SK-N-SH (cell line): Measurements from ENCODE around the gene MACROD2.

ENCODE experiments used
- CTCF ChIP-seq: fragments of 200-600 bp; sonication (generic); IDR thresholded peaks from 2 replicates; pipeline ENCODE4 v1.6.1; 2017; ENCODE audit warnings: antibody characterized with exemption, mild to moderate bottlenecking, moderate library complexity
- EP300 ChIP-seq, 2 experiments: IDR thresholded peaks; 2 replicates each; pipeline versions ENCODE4 v1.4.0 to v1.6.1; 2012; ENCODE audit warnings: borderline replicate concordance in 1 of 2, low read depth in 1 of 2, low read length in 1 of 2
- MXI1 ChIP-seq: IDR thresholded peaks from 2 replicates; pipeline ENCODE4 v1.6.1; 2012; ENCODE audit warnings: mild to moderate bottlenecking, low read depth, low read length, improper control_type of control experiment
- PBX3 ChIP-seq: IDR thresholded peaks from 2 replicates; pipeline ENCODE4; 2012
- POLR2AphosphoS5 ChIP-seq: IDR thresholded peaks from 2 replicates; pipeline ENCODE4 v1.6.1; 2012; ENCODE audit warnings: low read depth, low read length
- REST ChIP-seq: IDR thresholded peaks from 2 replicates; pipeline ENCODE4 v1.6.1; 2012; ENCODE audit warnings: mild to moderate bottlenecking, low read depth, low read length, moderate library complexity
- SMC3 ChIP-seq: IDR thresholded peaks from 2 replicates; pipeline ENCODE4 v1.6.1; 2012; ENCODE audit warnings: low read depth, low read length, improper control_type of control experiment
- USF2 ChIP-seq: fragments of 150-350 bp; IDR thresholded peaks from 2 replicates; pipeline ENCODE4 v1.6.1; 2017; ENCODE audit warnings: antibody characterized with exemption, low read length, low read depth, borderline replicate concordance
- YY1 ChIP-seq: IDR thresholded peaks from 2 replicates; pipeline ENCODE4 v1.4.0; 2012; ENCODE audit warnings: low read depth, mild to moderate bottlenecking
- ZBTB33 ChIP-seq: IDR thresholded peaks from 2 replicates; pipeline ENCODE4 v1.4.0; 2012; ENCODE audit warnings: low read depth, borderline replicate concordance

GRCh38 chr20:14910126-14910525 is 914.8 kb downstream of the MACROD2 start:
- no peak for TF ChIP-seq REST
- TF ChIP-seq CTCF, result no peak
- no peak for TF ChIP-seq SMC3
- TF ChIP-seq USF2, result no peak
- no peak for TF ChIP-seq ZBTB33
- TF ChIP-seq PBX3, result no peak
- no peak for TF ChIP-seq EP300 (IDR thresholded peaks at IDR 0.05; ENCODE audit: borderline replicate concordance in 1 of 2, low read depth in 1 of 2, low read length in 1 of 2)
- no peak for TF ChIP-seq POLR2AphosphoS5
- no peak for TF ChIP-seq MXI1
- TF ChIP-seq YY1, result no peak
